NCI-H2227 (cell line): Measurements from ENCODE around the gene EIF3B.
"Not testable (repeated sequence)": the region's sequence is repeated elsewhere in the genome, so short reads cannot be mapped to it uniquely, and the experiment has no call there.

ENCODE experiments used
- DNase-seq: peaks from one replicate; lab custom pipeline; 2025; ENCODE audit not compliant: unreplicated experiment; lab: John Stamatoyannopoulos, UW

The EIF3B gene

DNA sequence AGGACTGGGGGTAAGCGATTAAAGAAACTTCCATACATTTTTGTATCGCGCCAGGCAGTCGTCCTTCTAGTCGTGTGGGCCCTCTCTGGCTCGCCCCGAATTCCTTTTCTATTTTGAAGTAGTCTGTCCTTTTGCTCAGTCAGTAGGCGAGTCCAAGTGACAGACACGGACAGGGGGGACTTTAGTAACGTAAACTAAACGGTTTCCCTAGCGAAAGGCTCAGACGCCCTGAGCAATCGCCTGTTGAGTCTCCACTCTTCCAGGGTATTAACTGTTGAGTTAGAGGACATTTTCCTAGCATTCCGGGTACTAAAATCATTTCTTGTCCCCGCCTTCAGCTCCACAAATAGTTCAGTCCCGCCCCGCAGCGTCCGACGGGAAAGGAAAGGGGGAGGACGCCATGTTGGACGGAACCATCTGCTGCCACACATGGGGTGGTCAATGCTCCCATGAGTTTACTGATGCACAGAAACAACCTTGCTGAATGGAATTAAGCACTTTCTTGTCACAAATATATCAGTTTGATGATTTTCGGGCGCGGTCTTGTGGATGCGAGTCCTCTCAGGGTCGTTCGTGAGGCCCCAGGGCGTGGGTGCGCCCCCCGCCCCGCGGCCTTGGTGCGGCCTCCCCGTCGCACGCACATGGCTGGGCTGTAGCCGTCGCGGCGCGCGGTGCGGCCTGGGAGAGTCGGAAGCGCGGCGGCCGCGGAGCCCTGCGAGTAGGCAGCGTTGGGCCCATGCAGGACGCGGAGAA lies at the start of gene EIF3B:
Gene EIF3B (plus strand): TSS at position 642 of the 753 bp plus-strand sequence. CDS start 95 bp downstream, at position 737.
- DNase-seq = peak; percentile 95

GRCh38 chr7:2305258-2305657 lies 49.4 kb upstream of the EIF3B start:
- DNase-seq = not testable (repeated sequence)

DNA sequence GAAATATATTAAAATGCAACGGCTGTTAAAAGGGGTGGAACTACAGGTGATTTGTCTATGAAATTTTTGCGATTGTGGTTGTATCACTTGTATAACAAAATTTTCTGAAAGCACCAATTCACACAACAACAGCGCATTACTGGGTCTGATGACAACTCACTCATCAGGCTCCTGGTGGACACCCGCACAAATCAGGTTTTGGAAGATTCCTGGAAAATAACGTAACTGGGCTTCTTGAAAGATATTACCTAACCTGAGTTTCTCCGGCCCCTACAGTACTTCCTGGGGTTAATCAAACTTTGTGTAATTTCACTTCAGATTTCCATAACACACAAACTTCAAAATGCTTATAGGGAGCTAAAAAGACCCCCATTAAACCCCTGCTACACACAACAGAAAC lies 47.9 kb upstream of the EIF3B start:
- DNase-seq = no peak

GRCh38 chr7:2307690-2308107 lies 46.9 kb upstream of the EIF3B start:
- no peak for DNase-seq

- no peak for DNase-seq
Measured at GRCh38 chr7:2309889-2310331, 44.7 kb upstream of the EIF3B start.

- DNase-seq = no peak
Measured at GRCh38 chr7:2312267-2312929, 42.2 kb upstream of the EIF3B start.

DNA sequence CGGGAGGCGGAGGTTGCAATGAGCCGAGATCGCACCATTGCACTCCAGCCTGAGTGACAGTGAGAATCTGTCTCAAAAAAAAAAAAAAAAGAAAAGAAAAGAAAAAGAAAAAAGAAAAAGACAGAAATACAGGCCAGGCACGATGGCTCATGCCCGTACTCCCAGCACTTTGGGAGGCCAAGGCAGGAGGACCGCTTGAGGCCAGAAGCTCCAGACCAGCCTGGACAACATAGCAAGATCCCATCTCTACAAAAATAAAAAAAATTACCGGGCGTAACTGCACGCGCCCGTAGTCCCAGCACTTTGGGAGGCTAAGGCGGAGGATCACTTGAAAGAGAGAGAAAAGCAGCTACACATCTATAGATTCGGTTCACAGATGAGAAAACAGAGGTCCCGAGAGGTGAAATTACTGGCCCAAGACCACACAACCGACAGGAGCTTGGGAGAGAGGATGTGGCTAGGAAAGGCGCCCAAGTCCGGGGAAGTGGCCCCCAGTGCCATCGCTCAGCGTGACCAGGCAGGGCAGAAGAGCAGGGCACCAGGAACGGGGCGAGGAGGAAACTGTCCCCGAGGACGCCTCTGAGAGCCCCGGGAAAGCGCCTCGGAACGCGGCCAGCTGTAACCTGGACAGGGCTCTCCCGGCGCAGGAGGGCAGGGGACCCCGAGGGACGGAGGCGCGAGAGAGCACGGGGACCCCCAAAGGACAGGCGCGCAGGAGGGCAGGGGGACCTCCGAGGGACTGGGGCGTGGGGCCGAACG lies 41.0 kb upstream of the EIF3B start:
- DNase-seq = peak; percentile 48

DNA sequence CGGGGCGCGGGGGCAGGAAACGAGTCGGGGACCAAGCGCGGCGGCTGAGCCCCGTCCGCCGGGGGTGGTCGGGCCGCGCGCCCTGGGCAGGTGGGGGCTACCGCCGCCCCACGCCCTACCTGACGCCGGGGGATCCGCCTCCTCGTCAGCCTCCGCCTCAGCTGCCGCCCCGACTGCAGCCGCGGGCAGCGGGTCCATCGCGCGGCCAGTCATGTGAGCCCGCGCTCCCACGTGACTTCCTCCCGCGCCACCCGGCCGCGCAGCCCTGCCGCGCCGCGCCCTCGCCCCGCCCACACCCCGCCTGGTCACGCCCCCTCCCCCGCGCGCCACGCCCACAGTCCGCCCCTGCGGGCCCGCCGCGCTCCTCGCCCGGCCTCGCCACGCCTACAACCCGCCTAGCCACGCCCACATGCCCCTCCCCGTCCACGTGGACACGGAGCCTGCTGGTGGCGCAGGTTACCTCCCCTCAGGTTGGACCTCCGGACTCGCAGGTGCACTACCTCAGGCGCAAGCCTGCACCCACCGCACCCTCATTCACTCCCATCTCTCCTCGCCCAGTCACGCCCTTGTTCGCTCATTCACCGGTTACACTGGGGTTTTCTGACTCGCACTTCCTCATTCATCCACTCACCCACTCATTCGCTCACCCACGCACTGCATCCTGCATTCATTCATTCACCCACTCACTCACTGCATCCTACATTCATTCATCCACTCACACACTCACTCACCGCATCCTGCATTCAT lies 40.2 kb upstream of the EIF3B start, which contains the start of gene SNX8:
Gene SNX8 (minus strand): TSS at position 233 of the 747 bp plus-strand sequence. CDS start 20 bp downstream, at position 213.
- peak; percentile 90 for DNase-seq

- not testable (repeated sequence) for DNase-seq
Measured at GRCh38 chr7:2314956-2315530, 39.6 kb upstream of the EIF3B start.

DNA sequence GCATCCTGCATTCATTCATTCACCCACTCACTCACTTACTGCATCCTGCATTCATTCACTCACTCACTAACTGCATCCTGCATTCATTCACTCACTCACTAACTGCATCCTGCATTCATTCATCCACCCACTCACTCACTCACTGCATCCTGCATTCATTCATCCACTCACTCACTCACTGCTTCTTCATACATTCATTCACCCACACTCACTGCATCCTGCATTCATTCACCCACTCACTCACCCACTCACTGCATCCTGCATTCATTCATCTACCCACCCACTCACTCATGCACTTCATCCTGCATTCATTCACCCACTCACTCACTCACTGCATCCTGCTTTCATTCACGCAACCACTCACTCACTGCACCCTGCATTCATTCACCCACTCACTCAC lies 38.8 kb upstream of the EIF3B start:
- no peak for DNase-seq

DNA sequence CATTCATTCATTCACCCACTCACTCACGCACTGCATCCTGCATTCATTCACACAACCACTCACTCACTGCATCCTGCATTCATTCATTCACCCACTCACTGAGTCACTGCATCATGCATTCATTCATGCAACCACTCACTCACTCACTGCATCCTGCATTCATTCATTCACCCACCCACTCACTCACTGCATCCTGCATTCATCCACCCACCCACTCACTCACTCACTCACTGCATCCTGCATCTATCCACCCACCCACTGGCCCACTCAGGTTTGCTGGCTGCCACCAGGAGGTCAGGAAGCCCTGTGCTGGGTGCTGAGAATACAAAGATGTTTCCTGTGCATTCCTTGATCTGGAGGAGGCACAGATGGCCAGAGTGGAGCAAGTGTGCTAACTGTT lies 38.0 kb upstream of the EIF3B start:
- no peak for DNase-seq

GRCh38 chr7:2317556-2318293 lies 36.9 kb upstream of the EIF3B start:
- DNase-seq = no peak

GRCh38 chr7:2321020-2321419 lies 33.6 kb upstream of the EIF3B start:
- peak; percentile 22 for DNase-seq

DNA sequence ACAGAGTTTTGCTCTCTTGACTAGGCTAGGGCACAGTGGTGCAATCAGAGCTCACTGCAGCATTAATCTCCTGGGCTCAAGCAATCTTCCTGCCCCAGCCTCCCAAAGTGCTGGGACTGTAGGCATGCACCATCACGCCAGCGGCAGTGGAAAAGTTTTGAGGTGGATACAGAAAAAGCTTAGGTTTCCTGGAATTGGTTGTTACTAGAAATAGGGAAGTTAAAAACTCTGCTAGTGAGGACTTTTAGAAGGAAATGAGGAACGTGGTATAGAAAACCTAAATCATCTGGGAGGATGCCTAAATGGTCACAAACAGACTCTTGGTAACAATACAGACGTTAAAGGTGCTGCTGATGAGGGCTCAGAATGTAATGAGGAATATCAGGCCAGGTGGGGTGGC lies 29.5 kb upstream of the EIF3B start:
- DNase-seq = no peak

- DNase-seq = no peak
Measured at GRCh38 chr7:2326951-2327350, 27.7 kb upstream of the EIF3B start.

GRCh38 chr7:2330493-2330892 lies 24.1 kb upstream of the EIF3B start:
- no peak for DNase-seq

DNA sequence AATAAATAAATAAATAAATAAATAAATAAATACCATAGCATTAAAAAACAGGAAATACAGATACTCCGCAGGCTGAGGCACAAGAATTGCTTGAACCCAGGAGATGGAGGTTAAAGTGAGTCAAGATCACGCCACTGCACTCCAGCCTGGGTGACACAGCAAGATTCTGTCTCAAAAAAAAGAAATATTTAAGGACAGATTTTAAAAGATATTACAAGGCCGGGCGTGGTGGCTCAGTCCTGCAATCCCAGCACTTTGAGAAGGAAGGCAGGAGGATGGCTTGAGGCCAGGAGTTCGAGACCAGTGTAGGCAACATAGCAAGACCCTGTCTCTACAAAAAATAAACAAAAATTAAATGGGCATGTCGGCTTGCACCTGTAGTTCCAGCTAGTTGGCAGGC lies 22.9 kb upstream of the EIF3B start:
- DNase-seq = no peak

- DNase-seq = not testable (repeated sequence)
Measured at GRCh38 chr7:2332606-2333231, 21.9 kb upstream of the EIF3B start.

DNA sequence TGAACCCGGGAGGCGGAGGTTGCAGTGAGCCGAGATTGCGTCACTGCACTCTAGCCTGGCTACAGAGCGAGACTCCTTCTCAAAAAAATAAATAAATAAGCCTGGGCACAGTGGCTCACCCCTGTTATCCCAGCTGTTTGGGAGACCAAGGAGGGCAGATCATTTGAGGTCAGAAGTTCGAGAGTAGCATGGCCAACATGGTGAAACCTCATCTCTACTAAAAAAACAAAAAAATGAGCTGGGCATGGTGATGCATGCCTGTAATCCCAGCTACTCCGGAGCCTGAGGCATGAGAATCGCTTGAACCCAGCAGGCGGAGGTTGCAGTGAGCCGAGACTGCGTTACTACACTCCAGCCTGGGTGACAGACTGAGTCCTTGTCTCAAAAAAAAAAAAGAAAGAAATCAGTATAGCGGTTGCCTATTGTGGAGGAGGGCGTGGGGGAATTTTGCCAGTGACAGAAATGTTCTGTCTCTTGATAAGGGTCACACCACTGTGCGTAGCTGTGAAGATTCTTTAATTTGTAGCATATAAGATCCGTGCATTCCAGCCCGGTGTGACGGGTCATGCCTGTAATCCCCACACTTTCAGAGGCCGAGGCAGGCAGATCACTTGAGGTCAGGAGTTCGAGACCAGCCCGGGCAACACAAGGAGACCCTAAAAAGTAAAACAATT lies 17.9 kb upstream of the EIF3B start:
- no peak for DNase-seq
